ENCODE measurements around the gene UBASH3A.

UBASH3A gene

DNA sequence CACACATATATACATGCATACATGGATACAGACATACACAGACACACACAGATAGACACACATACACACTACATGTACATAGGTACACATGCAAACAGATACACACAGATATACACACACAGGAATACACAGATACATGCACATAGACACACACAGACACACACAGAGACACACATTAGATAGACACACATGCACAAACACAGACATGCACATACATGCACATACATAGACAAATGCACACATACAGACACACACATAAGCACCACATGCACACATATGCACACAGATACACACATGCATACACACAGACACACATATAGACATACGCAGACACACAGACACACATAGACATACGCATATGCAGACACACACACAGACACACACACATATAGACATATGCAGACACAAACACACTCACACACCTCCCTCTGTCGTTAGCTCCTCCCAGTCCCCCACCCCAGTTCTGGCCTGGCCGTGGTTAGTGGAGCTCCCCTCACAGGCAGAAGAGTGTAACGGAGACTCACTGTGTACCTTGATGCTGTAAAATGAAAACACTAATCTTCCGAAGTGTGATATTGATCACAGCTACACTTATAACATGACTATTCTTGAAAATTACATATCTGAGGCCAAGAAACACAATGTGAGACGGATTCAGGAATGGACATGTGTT lies 7.6 kb downstream of the UBASH3A start:
- no peak for DNase-seq (ENCODE audit: low read depth in 2 of 2)

DNA sequence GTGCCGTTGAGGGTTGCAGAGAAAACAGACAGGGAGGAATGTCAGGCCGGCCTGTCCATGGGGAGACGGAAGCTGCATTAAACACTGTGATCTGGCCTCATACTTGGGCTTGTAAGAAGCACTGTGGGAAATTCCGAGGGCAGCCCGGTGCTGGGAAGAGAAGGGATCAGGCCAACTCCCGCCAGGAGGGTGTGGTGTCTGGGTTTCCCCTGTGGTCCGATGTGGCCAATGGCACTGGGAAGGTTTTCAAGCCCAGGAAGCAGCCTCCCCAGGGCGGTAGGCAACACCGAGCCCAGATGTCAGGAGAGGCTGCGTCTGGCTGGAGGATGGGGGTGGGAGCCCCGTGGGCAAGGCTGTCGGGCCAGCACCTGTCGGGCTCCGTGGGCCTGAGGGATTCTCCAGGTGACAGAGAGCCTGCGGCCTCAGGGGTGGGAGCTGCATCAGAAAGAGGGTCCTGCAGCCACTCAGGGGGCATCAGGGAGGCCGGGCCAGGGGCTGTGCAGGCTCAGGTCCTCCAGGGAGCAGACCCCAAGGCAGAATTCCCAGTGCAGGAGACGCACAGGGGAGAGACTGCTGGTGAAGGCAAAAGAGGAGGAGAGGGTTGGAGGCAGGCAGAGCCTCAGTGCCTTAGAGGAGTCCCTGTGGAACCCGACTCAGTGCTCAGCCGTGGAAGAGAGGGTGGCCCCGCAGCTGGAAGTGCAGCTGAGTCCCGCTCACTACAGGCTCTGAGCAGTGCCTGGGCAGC lies 8.4 kb downstream of the UBASH3A start:
- no peak for DNase-seq (ENCODE audit: low read depth in 2 of 2)

DNA sequence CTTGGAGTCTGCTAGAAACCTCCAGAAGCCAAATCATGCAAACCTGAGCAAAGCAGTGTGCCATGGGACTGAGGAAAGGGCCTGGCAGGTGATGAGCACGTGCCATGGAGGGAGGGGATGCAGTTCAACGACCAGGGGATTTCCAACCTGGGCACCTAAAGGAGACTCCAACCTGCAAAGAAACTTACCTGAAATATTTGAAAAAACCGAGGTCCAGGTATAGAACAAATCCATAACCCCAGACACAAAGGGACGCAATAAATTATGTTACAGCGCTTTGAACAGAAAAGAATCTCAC lies 8.9 kb downstream of the UBASH3A start:
- DNase-seq (ENCODE audit: low read depth in 2 of 2): no peak

DNA sequence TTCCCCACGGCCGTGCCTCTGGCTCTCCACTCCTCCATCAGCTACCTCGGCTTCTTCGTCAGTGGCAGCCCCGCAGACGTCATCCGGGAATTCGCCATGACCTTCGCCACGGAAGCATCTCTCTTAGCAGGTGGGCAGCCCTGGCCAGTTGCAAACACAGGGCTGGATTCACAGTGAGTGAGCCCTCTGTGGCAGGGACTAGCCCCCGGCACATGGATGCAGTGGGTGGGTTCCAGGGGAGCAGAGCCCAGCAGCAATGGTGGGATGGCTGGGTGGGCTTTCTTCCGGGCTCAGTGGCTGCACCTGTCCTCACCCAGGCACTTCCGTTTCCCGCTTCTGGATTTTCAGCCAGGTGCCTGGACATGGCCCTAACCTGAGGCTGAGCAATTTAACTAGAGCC lies 9.4 kb downstream of the UBASH3A start:
- no peak for DNase-seq (ENCODE audit: low read depth in 2 of 2)

DNA sequence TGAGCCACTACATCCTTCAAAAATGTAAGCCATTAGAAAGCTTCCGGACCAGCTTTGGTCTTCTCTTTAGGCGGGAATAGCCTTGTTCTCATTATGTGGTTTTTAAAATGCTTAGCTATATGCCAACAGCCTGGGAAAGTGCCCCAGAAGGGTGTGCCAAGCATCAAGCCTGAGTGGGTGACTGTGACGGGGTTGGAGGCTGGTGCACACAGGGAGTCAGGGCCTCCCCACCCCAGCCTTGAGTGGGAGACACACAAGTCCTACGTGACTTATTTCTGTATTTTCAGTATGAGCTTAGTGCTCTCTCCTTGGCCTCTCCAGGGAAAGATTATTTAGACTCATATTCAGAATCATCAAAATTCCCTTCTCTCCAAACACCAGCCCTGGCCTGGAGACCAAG lies 9.8 kb downstream of the UBASH3A start:
- no peak for DNase-seq (ENCODE audit: low read depth in 2 of 2)

DNA sequence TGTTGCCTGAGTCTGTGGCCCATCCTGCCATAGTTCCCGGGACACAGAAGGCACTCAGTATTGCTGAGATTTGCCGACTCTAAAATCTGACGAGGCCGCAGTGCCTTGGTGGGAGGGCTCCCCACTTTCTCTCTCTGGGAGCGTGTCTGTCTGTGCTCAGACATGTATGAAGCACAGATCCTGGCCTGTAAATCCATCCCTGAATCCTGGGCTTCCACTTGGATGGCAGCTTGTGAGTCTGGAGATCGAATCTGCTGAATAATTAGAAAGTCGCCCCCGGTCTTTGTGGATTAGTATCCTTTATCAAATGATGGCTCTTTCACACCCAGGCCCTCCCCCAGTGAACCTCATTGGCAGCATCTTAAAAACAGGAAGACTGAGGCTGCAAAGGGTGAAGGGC lies 10.4 kb downstream of the UBASH3A start:
- DNase-seq (ENCODE audit: low read depth in 2 of 2): no peak

DNA sequence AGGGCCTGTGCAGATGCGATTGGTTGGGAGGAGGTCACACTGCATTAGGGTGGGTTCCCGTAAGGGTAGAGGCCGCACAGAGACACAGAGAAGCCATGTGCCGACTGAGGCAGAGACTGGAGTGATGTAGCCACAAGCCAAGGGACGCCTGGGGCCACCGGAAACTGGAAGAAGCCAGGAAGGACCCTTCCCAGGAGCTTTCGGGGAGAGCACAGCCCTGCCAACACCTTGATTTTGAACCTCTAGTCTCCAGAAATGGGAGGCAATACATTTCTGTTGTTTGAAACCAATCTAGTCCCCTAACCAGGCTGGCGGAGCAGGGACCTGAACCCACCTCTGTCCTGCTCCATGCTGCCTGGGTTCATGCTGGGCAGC lies 10.8 kb downstream of the UBASH3A start:
- DNase-seq (ENCODE audit: low read depth in 2 of 2): no peak

DNA sequence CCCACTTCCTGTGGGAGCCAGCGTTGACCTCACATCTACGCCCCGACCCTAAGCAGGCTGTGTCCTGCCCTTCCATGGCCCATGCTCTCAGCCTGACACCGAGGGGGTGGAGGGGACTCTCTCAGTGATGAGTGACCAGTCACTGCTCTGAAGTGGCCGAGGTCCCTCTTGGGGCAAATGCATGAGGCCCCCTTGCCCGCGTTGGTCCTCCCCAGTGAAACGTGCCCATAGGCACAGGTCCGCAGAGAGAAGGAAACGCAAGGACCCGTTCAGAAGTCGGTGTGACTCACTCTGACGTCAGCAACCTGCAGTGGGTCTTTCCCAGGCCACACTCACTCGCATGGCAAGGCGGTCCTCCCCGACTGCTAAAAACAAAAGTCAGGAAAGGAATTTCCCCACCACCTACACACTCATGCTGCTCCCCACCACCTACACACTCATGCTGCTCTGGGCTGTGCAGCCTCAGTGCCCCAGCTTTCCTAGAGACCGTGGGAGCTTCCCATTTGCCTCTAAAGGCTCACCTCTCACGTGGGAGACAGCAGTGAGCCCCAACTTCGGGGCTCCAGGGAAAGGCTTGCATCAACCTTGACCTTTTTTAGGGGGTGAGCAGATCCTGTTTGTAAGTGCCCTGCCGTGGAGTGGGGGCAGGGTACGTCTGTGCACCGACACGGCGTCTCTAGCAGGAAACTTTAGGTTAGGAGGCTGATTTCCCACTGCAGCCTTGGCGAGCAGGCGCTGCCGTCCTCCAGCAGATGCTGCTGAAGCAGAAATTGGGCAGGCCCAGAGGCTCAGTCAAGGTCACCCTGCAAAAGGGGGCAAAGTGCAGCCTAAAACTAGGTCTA lies 11.4 kb downstream of the UBASH3A start:
- DNase-seq (ENCODE audit: low read depth in 2 of 2): peak; percentile 73

DNA sequence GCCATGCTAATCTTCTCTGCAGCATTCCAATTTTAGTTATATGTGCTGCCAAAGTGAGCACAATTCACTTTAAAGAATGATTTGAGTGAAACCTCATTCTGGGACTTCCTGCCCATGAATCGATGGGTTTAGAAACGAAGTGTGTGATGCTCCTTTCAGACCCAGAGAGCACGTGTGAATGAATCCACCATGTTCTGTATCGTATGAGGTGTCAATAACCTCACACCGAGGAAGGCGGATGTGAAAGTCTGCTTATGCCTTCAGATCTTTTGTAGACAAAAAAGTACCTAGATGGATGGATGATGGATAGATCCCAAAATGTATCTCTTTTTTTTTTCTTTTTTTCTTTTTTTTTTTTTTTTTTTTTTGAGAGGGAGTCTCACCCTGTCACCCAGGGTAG lies 13.8 kb downstream of the UBASH3A start:
- DNase-seq (ENCODE audit: low read depth in 2 of 2): no peak

DNA sequence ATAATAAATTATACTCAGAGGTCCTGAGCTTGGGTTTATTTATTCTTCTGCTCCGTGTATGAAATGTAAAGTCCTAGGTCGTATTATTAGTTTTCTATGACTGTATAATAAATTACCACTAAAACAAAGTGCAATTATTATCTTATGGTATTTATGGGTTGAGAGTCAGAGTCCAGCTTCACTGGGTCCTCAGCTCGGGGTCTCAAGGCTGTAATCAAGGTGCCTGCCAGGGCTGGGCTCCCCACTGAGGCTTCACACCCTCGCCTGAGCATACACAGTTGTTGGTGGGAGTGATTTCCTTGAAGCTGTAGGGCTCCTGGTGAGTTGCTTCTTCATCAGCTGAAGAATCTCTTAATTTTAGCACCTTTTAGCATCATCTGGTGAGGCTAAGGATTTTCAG lies 15.2 kb downstream of the UBASH3A start:
- DNase-seq (ENCODE audit: low read depth in 2 of 2): no peak

DNA sequence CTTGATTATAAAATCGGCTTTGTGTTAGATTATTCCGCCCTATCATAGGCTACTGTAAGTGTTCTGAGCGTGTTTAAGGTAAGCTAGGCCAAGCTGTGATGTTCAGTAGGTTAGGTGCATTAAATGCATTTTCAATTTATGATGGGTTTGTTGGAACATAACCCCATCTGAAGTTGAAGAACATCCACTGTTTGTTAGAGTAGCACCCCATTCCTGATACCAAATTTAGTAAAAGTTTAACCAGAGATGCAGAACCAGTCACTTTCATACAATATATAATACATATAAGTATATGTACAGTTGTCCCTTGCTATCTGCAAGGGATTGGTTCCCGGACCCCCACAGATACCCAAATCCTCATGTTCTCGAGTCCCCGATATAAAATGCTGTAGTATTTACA lies 16.1 kb downstream of the UBASH3A start:
- no peak for DNase-seq (ENCODE audit: low read depth in 2 of 2)

DNA sequence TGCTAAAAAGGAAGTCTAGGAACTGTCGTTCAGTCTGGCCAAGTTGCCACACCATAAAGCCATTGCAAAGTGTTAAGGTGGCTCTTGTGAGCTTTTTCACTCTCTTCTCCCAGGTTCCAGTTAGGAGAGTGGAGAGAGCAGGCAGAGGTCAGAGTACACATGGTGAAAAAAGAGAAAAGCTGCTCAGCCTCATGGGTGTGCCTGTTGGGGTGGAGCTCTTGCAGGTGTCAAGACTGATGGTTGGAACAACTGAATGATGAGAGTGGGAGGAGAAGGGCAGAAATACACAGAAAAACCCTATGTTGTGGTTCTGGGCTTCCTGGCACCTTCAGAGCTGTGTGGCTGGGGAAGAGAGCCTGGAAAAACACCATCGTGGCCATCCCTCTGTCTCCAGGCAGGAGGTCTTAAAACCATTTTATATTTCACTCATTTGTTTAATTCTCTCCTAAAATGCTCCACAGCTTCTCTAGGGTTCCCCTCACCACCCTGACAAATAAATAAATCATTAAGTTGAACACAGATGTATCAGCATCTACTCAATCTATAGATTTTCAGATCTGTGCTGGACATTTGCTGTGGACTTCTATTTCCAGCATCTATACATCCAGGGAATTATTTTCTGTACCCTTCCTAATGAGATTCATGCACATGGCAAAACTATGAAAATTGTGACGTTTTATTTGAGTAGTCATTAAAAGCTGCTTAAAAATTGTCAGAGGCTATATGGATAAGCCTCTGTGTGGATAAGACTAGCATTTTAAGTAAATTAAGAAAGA lies 17.5 kb downstream of the UBASH3A start:
- no peak for DNase-seq (ENCODE audit: low read depth in 2 of 2)

DNA sequence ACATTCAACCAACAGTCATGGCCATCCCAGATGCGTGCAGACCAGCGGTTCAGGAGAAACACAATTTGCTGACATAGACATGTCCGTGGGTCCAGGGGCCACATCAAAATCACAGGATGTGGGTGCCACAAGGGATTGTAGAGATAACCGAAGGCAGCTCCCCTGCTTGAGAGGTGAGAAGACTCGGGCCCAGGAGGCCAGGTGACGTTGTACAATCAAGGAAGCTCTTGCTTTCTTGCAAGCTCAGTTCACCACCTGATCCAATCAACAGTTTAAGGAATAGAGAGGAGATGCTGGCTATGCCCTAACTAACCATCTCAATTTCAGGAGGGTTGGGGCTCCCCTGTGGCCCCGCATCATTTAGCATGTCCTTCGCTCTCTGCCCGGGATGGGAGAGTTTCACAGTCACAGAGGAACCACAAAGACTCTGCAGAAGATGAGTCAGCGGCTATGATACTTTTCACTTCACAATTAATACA lies 19.5 kb downstream of the UBASH3A start:
- no peak for DNase-seq (ENCODE audit: low read depth in 2 of 2)

DNA sequence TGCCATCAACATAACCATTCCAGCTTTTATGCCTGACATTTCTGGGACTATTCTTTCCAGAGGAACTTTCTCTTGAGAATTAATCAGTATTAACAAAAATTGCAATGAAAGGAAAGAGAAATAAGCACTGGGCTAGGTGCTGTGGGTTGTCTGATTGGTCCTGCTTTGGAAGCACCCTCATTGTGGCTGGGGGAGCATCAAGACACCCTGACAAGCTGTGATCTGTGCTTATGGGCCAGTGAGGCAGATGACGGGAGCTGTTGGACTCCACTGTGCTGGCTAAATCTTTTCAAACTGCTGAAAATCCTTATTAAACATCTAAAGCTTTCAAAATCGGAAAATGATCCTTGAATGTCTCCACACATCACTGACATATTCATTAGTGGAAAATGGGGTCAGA lies 20.0 kb downstream of the UBASH3A start:
- no peak for DNase-seq (ENCODE audit: low read depth in 2 of 2)

DNA sequence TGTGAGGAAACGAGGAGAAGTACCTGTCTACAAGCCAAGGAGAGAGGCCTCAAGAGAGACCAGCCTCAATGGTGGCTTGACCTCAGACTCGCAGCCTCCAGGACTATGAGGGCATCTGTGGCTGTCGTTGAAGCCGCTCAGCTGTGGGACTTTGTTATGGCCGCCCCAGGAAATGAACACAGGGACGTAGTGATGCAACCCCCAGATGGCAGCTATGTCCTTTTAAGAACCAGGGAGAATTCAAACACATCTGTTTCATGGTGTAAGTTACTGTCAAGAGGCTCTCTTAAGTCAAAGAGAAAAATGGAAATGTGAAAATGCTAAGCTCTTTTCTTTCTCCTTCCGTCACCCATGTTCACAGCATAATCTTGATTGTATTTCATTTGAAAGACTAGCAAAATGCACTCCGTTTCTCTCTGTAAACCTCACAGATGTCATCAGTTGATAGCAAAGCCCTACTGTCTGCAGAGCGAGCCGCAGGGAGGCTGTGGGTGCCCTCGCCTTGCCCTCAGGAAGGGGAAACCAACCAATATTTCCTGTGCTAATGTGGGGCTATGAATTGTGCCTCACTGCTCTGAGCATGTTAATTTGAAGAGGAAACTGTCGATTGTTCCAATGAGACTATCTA lies 21.3 kb downstream of the UBASH3A start:
- peak; percentile 44 to 51 for DNase-seq (ENCODE audit: low read depth in 2 of 2)

DNA sequence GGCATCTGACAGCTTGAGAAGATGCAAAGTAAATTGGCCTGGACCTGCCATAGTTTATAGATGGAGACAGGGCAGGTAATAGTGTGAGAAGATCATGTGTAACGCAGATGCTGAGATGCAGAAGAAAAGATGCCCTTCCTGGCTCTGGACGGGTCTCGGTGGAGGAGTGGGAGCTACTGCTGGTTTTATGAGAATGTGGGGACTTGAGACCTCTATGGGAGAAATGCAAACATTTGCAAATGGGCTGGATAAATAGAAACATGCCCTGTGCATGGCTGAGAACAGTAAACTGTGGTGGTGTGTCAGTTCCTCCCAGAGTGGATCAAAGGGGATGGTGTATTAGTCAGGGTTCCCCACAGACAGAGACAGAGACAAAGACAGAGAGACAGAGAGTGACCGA lies 21.9 kb downstream of the UBASH3A start:
- DNase-seq (ENCODE audit: low read depth in 2 of 2): no peak

DNA sequence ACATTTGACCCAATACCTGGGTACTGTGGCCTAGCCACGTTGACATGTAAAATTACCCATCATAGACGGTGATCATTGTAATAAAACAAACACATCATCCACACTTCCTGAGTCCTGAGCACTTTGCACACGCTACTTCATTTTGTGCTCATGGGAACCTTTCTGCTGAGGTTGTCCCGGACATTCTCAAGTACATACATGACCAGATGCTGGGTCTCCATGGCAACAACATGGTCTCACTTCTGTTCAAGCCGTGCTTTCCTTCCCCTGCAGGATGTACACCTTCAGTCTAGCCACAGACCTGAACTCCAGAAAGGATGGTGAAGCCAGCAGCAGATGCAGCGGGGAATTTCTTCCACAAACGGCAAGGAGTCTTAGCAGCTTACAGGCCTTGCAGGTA lies 22.7 kb downstream of the UBASH3A start:
- no peak for DNase-seq (ENCODE audit: low read depth in 2 of 2)

DNA sequence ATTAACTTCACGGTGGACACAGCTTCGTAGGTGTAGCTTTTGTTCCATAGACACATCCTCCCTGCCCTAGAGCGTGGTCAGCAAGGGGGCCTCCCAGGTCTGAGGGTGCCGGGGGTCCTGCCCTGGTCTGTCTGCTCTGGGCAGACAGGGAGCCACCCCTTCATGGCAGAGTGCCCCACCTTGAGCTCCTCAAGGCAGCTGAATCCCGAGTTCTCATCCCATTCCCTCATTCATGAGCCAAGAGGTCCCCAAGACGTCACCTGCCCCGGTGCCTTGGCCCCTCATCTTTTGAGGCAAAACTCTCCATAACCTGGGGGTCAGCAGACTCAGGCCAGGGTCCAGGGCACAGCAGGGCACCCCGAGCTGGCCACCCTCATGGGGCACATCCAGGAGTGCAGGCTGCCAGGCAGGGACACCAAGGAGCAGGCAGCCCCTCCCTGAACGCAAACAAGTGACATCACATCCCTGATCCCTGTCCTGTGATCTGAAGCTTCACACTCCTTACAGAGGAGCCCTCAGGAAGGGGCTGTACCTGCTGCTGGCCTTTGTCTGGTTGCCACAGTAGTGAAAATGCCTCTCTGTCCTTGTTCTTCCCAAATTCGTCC lies 23.3 kb downstream of the UBASH3A start:
- no peak for DNase-seq (ENCODE audit: low read depth in 2 of 2)

DNA sequence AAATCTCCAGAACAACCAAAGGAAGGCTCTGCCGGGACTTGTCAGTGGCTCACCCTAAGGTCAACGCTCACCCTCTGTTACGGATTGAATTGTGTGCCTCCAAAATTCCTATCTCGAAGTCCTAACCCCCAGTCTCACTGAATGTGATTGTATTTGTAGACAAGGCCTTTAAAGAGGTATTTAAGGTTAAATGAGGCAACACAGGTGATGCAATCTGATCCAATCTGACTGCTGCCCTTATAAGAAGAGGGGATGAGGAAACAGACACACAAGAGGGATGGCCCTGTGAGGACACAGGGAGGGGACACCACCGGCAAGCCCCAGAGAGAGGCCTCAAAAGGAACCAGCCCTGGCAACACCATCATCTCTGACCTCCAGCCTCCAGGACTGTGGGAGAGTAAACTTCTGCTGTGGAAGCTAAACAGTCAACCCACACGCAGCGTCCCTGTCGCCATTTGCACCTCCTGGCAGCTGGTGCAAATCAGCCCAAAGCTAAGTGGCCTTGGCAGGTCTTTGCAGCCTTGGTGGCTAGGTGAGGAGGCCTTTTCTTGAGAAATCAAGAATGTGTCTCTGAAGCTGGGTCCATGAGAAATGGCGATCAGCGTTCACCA lies 24.2 kb downstream of the UBASH3A start:
- DNase-seq (ENCODE audit: low read depth in 2 of 2): no peak

DNA sequence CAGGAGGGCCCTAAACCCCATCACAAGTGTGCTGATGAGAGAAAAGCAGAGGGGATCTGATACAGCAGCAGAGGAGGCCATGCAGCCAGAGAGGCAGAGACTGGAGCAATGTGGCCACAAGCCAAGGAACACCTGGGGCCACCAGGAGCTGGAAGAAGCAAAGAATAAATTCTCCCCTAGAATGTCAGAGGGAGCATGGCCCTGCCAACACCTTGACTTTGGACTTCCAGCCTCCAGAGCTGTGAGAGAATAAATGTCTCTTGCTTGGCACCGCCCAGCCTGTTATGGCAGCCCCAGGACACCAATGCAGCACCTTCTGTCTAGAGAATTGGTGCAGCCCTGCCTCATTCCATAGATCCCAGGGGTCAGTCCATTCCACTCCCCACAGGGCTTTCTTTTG lies 25.3 kb downstream of the UBASH3A start:
- DNase-seq (ENCODE audit: low read depth in 2 of 2): no peak

DNA sequence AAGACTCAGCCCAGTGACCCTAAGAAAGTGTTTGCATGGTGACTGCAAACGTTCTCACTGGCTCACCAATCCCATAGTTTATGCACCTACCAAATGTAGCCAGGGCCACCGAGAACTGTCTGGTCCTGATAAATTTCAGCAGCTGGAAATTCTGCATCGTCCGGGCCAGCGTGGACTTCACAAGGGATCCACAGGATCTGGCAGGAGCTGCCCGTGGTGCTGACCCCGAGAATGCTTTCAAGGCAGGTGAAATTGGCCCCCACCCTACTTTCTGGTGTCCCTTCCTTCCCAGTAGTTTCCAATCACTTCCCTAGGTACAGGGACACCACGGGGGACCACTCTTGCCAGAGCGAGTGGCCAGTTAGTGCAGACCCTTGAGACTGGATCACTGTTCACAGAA lies 26.2 kb downstream of the UBASH3A start:
- no peak for DNase-seq (ENCODE audit: low read depth in 2 of 2)
